Thymus (tissue), 11 donors: Measurements from ENCODE around the gene SMIM17. TPM values are rescaled to one million over a fixed set of nuclear protein-coding genes. Genes with fewer than 3 reads are reported as not detected.
"Not testable (repeated sequence)": the region's sequence is repeated elsewhere in the genome, so short reads cannot be mapped to it uniquely, and the experiment has no call there.

Source experiments
- DNase-seq, 9 donors: peaks; one replicate each; pipeline ENCODE4 v3.0.0-alpha.2; 2013; ENCODE audit warnings: low spot score in 9 of 9, low read depth in 6 of 9, missing footprints in 1 of 9
- H3K27ac ChIP-seq, 2 donors: one replicate each; pipeline ENCODE4 v1.5.1; 2013; ENCODE audit warnings: control low read depth in 1 of 2, low read depth in 1 of 2, low read length in 1 of 2, mild to moderate bottlenecking in 1 of 2, moderate library complexity in 1 of 2
- H3K27me3 ChIP-seq, 2 donors: one replicate each; pipeline ENCODE4 v1.5.1; 2013; ENCODE audit warnings: low read length in 1 of 2; ENCODE audit not compliant: control insufficient read depth in 2 of 2, insufficient read depth in 1 of 2
- H3K36me3 ChIP-seq, 2 donors: one replicate each; pipeline ENCODE4 v1.5.1; 2013; ENCODE audit warnings: low read length in 1 of 2, mild to moderate bottlenecking in 1 of 2, moderate library complexity in 1 of 2; ENCODE audit not compliant: control insufficient read depth in 2 of 2, insufficient read depth in 2 of 2
- H3K4me1 ChIP-seq, 2 donors: one replicate each; pipeline ENCODE4 v1.5.1; 2013; ENCODE audit warnings: low read length in 2 of 2; ENCODE audit not compliant: control insufficient read depth in 2 of 2, insufficient read depth in 2 of 2
- H3K4me3 ChIP-seq, 2 donors: one replicate each; pipeline ENCODE4 v1.5.1; 2013; ENCODE audit warnings: low read length in 2 of 2, control low read depth in 1 of 2, mild to moderate bottlenecking in 1 of 2
- H3K9me3 ChIP-seq, 2 donors: one replicate each; pipeline ENCODE4 v1.5.1; 2013; ENCODE audit warnings: low read length in 1 of 2, mild to moderate bottlenecking in 1 of 2; ENCODE audit not compliant: control insufficient read depth in 2 of 2, insufficient read depth in 1 of 2
- WGBS: extraction: QIAGEN DNeasy Blood & Tissue Kit; methylation state at CpG from one replicate; pipeline ENCODE4 v1.1.7; 2013; 5-methylcytosine and 5-hydroxymethylcytosine counted together
- polyA plus RNA-seq: library from polyadenylated mRNA; stranded (reverse); fragments of 200-250 nt; gene quantifications from one replicate; pipeline ENCODE4 v1.2.3, GENCODE V29; 2013
- total RNA-seq: library from RNA; stranded (reverse); fragments of 120-200 nt; gene quantifications from one replicate; pipeline ENCODE4 v1.2.4, GENCODE V29; 2013
- donor health status: healthy.

Gene SMIM17
- total and polyA plus RNA-seq, 2 donors = 0.21 to 0.38 TPM

DNA sequence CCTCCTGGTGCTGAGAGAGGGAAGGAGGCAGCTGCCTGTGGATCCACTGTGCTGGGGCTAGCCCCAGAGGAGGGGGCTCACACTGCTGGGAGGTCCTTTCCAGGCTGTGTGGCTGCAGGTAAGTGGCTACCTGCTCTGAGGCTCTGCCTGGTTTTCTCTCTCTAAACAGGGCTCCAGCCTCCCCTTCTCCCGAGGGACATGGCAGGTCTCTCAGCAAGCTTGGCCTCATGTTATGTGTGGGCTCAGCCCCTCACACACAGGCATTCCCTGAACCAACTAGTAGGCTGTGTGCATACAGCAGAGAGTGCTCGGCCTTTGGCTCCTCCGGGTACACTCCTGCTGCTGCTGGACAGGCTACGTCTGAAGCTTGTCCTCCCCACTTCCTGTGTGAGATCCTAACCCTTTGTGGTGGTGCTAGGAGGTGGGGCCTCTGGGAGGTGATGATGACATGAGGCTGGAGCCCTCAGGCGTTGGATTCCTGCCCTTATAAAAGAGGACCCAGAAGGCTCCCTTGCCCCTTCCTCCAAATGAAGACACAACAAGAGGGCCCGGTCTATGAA, 24.4 kb downstream of the SMIM17 start:
- no peak for DNase-seq
- no peak overlapping the region for H3K4me3 ChIP-seq
- WGBS = 79% methylated on average over 6 of the region's 6 CpGs
- no peak overlapping the region for H3K27ac ChIP-seq
- H3K9me3 ChIP-seq = peaks cover 20 to 60% of the 10 kb centered on the region in 2 donors
- no peaks in the 10 kb centered on the region for H3K36me3 ChIP-seq
- peaks cover 0 to 4% of the 10 kb centered on the region in 2 donors for H3K4me1 ChIP-seq
- no peaks in the 10 kb centered on the region for H3K27me3 ChIP-seq

DNA sequence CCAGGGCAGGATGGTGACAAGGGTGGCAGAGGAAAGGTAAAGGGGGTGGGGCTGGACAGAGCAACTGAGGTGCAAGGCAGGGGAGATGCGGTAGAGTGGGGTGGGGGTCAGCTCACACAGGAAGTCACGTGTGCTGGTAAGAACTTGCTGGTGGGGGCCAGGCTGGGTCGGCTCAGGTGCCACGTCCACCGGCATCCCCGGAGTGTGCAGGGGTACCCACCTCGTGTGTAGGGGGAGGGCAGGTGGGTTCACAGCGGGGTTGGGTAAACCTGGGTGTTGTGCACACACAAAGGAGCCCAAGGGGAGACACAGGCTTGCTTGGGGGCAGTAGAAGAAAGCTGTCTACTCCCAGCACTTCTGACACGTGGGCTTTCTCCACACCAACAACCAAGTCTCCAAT, 25.7 kb downstream of the SMIM17 start:
- 85% methylated on average over 9 of the region's 9 CpGs for WGBS
- DNase-seq = no peak
- Histone ChIP-seq H3K4me3 (no peak overlapping the region), H3K27me3 (no peaks in the 10 kb centered on the region), H3K9me3 (peaks cover 20 to 57% of the 10 kb centered on the region in 2 donors), H3K27ac (no peak overlapping the region), H3K4me1 (peaks cover 0 to 4% of the 10 kb centered on the region in 2 donors), H3K36me3 (no peaks in the 10 kb centered on the region)

DNA sequence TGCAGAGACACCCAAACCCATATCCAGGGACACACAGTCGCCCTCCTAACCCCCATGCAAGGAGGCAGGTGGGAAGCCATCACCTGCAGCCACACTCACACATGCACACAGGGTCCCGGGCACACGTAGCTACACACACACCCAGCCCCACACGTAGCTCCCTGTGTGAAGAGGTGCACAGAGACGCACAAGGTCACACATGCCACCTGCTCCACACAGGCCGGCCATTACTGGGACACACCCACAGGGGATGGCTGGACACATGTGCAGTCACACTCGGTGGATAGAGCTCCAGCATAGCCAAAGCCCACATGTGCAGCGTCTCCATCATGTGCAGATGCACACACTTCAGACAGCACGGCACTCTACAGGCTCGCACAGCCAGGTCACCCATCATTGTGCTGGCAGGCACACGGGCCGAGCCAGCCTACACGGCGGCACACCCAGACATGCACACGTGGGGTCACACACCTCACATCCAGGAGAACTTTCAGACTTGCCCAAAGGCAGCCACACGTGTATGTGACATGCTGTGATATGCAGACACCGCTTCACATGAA, 27.5 kb downstream of the SMIM17 start:
- H3K4me3 ChIP-seq = no peak overlapping the region
- H3K4me1 ChIP-seq = peaks cover 0 to 4% of the 10 kb centered on the region in 2 donors
- H3K27ac ChIP-seq = no peak overlapping the region
- peaks cover 11 to 45% of the 10 kb centered on the region in 2 donors for H3K9me3 ChIP-seq
- WGBS = 81% methylated on average over 17 of the region's 17 CpGs
- no peaks in the 10 kb centered on the region for H3K36me3 ChIP-seq
- H3K27me3 ChIP-seq = no peaks in the 10 kb centered on the region
- DNase-seq = no peak

DNA sequence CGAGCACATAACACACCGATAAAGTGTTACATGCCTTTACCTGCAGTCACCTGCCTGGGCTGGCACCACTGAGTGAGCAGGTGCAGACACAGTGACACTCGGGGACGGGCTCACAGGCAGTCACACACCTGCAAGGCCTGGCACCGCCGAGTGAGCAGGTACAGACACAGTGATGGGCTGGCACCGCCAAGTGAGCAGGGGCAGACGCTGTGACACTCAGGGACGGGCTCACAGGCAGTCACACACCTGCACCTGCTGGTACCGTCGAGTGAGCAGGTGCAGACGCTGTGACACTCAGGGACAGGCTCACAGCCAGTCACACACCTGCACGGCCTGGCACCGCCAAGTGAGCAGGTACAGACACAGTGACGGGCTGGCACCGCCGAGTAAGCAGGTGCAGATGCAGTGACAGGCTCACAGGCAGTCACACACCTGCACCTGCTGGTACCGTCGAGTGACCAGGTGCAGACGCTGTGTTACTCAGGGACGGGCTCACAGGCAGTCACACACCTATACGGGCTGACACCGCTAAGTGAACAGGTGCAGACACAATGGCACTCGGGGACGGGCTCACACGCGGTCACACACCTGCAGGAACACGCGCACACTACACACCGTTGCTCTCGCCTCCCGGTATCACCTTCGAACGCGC, 28.1 kb downstream of the SMIM17 start:
- peak overlapping the region; percentile 36 to 44 for H3K4me3 ChIP-seq
- H3K27ac ChIP-seq = no peak overlapping the region
- H3K9me3 ChIP-seq = peaks cover 11 to 45% of the 10 kb centered on the region in 2 donors
- peak in 1 of 9 donors; percentile 3 for DNase-seq
- 38% methylated on average over 35 of the region's 35 CpGs for WGBS
- no peaks in the 10 kb centered on the region for H3K36me3 ChIP-seq
- peaks cover 0 to 4% of the 10 kb centered on the region in 2 donors for H3K4me1 ChIP-seq
- H3K27me3 ChIP-seq = no peaks in the 10 kb centered on the region

DNA sequence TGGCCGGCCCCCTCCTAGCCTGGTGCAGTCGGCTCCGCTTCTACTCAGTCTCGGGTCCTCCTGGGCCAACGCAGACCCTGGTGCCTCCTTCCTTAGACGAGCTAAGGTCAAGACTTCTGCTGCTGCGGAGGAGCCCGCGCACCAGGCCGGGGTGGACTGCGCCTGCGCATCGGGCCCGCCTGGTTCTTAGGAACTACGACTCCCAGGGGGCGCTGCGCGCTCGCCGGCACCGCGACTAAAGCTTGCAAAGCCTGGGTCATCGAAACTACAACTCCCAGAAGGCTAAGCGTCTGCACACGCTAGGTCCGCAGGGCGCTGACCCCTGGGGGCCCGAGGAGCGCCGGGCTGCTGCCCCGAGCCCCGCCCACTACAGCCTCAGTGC, 28.6 kb downstream of the SMIM17 start, which contains the start of gene ZNF835:
Gene ZNF835, minus strand, starts transcription at position 145 of the 382 bp plus-strand sequence. CDS start 6,559 bp downstream, outside the sequence.
- H3K36me3 ChIP-seq = no peaks in the 10 kb centered on the region
- peak; percentile 36 to 78 (median 62) for DNase-seq
- 2% methylated on average over 32 of the region's 32 CpGs for WGBS
- H3K27ac ChIP-seq = no peak within 1 kb of the TSS
- H3K27me3 ChIP-seq = no peaks in the 10 kb centered on the region
- H3K9me3 ChIP-seq = peaks cover 11 to 45% of the 10 kb centered on the region in 2 donors
- peak within 1 kb of the TSS; percentile 36 to 44 for H3K4me3 ChIP-seq
- H3K4me1 ChIP-seq = peaks cover 0 to 4% of the 10 kb centered on the region in 2 donors

DNA sequence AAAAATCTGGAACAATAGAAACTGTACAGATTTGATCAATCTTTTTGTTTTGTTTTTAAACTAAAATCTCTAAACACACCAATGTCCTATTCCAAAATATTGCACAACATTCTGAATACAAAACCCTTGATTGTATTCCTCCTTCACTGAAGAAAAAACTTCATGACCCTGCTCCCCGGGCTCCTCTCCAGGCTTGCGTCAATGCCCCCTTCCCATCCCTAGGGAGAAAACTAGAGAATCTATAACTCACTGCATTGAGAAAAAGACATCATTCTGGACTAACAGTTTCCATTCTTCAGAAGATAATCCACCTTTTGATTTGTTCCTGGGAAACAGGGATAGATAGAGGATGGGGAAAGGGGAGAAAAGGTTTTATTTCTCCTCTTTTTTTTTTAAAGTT, 29.7 kb downstream of the SMIM17 start:
- DNase-seq, H3K4me3 ChIP-seq, H3K4me1 ChIP-seq, H3K36me3 ChIP-seq, H3K27ac ChIP-seq, H3K27me3 ChIP-seq: not testable (repeated sequence)
- H3K9me3 ChIP-seq = peaks cover 9 to 47% of the 10 kb centered on the region in 2 donors
- 96% methylated on average over 2 of the region's 2 CpGs for WGBS

DNA sequence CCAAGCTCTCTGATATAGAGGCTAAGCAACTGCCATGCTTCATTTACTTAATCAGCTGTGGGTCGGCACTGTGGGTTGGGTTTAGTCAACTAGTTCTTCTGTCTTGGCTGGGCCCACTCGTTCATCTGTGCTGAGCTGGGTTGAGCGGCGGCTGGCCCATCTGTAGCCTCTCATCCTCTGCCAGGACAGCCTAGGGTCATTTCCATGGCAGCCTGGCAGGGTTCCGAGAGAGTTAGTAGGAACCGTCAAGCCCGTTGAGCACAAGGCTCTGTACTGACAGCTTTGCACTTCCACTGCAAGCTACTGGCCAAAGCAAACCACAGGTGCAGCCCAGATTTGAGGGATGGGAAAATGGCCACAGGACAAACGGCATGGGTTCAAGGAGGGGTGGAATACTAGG, 35.2 kb downstream of the SMIM17 start:
- DNase-seq = no peak
- no peaks in the 10 kb centered on the region for H3K27me3 ChIP-seq
- H3K9me3 ChIP-seq = peaks cover 5 to 21% of the 10 kb centered on the region in 2 donors

DNA sequence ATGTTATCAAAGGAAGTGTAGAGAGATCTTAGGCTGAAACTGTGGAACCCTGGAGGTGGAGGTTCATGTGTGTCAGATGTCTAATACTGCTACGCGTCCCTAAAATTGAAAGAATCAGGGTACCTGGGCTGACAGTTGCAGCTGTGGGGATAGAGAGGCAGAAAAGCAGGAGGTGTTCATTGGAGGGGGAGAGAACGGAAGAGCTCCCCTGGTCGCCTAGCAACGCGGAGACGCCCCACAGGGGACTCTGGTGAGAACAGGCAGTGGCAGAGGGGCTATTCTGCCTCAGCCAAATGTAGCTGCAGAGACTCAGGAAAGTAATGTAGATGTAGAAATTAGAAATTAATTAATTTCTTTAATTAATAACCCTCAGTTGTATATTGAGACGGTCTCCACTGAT, 38.7 kb downstream of the SMIM17 start:
- Histone ChIP-seq H3K4me3 (no peak overlapping the region), H3K4me1 (no peaks in the 10 kb centered on the region), H3K27me3 (no peaks in the 10 kb centered on the region), H3K9me3 (peaks cover 5 to 12% of the 10 kb centered on the region in 2 donors), H3K36me3 (no peaks in the 10 kb centered on the region), H3K27ac (no peak overlapping the region)
- DNase-seq = no peak
- WGBS = 78% methylated on average over 8 of the region's 8 CpGs

More for the DNA sequence above, 35.2 kb downstream of the SMIM17 start:
- H3K27ac ChIP-seq = no peak overlapping the region
- no peak overlapping the region for H3K4me3 ChIP-seq
- no peaks in the 10 kb centered on the region for H3K4me1 ChIP-seq
- no peaks in the 10 kb centered on the region for H3K36me3 ChIP-seq
- WGBS = 92% methylated on average over 8 of the region's 8 CpGs

DNA sequence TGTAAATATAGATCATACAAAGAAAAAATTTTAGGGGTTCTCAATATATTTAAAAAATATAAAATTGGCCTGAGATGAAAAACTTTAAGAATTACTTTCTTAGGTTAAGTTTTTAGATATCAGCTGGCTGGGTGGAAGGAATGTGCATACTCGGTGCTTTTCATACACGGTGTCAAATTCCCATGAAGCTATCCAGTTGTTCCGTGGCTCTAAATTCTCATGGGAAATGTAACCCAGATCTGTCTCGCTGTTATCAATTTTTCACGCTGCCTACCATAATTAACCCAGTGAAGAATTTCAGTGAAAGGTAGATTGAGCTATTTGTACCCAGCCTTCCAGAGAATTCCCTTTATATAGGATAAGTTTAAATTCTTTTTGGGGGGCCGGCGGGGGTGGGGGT, 40.2 kb downstream of the SMIM17 start:
- Histone ChIP-seq H3K4me1 (no peaks in the 10 kb centered on the region), H3K4me3 (no peak overlapping the region), H3K27ac (no peak overlapping the region), H3K27me3 (no peaks in the 10 kb centered on the region), H3K9me3 (peaks cover 4 to 5% of the 10 kb centered on the region in 2 donors), H3K36me3 (no peaks in the 10 kb centered on the region)
- DNase-seq = no peak
- 91% methylated on average over 7 of the region's 7 CpGs for WGBS
